COLO668 (cell line): Measurements from ENCODE around the gene CRYBB1.
"Not testable (repeated sequence)": the region's sequence is repeated elsewhere in the genome, so short reads cannot be mapped to it uniquely, and the experiment has no call there.

Experiments used
- DNase-seq: peaks from one replicate; lab custom pipeline; 2025; ENCODE audit not compliant: unreplicated experiment; lab: John Stamatoyannopoulos, UW

Gene CRYBB1

GRCh38 chr22:26642465-26643417, 24.9 kb upstream of the CRYBB1 start:
- peak; percentile 11 for DNase-seq

GRCh38 chr22:26636296-26636695, 18.5 kb upstream of the CRYBB1 start:
- no peak for DNase-seq

- DNase-seq = no peak
Observed at GRCh38 chr22:26635117-26635516, 17.3 kb upstream of the CRYBB1 start.

GRCh38 chr22:26634189-26634588, 16.4 kb upstream of the CRYBB1 start:
- DNase-seq = no peak

GRCh38 chr22:26632422-26633155, 14.8 kb upstream of the CRYBB1 start:
- DNase-seq = no peak

GRCh38 chr22:26631282-26631681, 13.5 kb upstream of the CRYBB1 start:
- no peak for DNase-seq

GRCh38 chr22:26629988-26630761, 12.3 kb upstream of the CRYBB1 start:
- no peak for DNase-seq

- no peak for DNase-seq
Observed at GRCh38 chr22:26624803-26625202, 7.0 kb upstream of the CRYBB1 start.

GRCh38 chr22:26623984-26624383, 6.2 kb upstream of the CRYBB1 start:
- DNase-seq = no peak

- no peak for DNase-seq
Observed at GRCh38 chr22:26621663-26622062, 3.8 kb upstream of the CRYBB1 start, which contains the start of gene CRYBA4. Gene CRYBA4, plus strand, starts transcription at chr22:26621963. Its CDS starts 634 bp downstream, at chr22:26622597.

GRCh38 chr22:26620197-26620596, 2.4 kb upstream of the CRYBB1 start:
- no peak for DNase-seq

- DNase-seq = no peak
Observed at GRCh38 chr22:26619510-26619909, 1.7 kb upstream of the CRYBB1 start.

- no peak for DNase-seq
Observed at GRCh38 chr22:26618455-26618854, 628 bp upstream of the CRYBB1 start.

GRCh38 chr22:26616650-26617049, 1.2 kb downstream of the CRYBB1 start:
- DNase-seq = no peak

- DNase-seq = no peak
Observed at GRCh38 chr22:26615830-26616435, 1.9 kb downstream of the CRYBB1 start.

GRCh38 chr22:26615149-26615548, 2.7 kb downstream of the CRYBB1 start:
- no peak for DNase-seq

- DNase-seq = no peak
Observed at GRCh38 chr22:26614322-26614721, 3.5 kb downstream of the CRYBB1 start.

GRCh38 chr22:26613753-26614152, 4.1 kb downstream of the CRYBB1 start:
- DNase-seq = not testable (repeated sequence)

GRCh38 chr22:26612652-26613051, 5.2 kb downstream of the CRYBB1 start:
- no peak for DNase-seq

GRCh38 chr22:26610996-26611395, 6.8 kb downstream of the CRYBB1 start:
- DNase-seq = no peak
